Panc1 (cell line): ENCODE results near the gene NTN3. TPM values are rescaled to one million over a fixed set of nuclear protein-coding genes. Genes with fewer than 3 reads are reported as not detected.

Source experiments
- ATAC-seq: fragments of 200-7000 bp; cut with Tn5 transposase; 2 replicates; pipeline ENCODE4 v1.9.1; 2020; ENCODE audit warnings: mild to moderate bottlenecking, moderate library complexity
- BruUV-seq: library from RNA; stranded (reverse); fragments of 400-500 nt; replicated peaks from 2 replicates; lab custom pipeline; 2021; lab: Mats Ljungman, UMichigan
- CTCF ChIA-PET: fragments of 300-600 bp; sonication (Branson Sonifier 250); formaldehyde crosslinking; loops from one replicate; lab custom pipeline; 2022; ENCODE audit warnings: antibody characterized with exemption; lab: Charles Lee
- POLR2A ChIA-PET: fragments of 300-600 bp; sonication (Branson Sonifier 250); formaldehyde crosslinking; loops from one replicate; lab custom pipeline; 2022; ENCODE audit warnings: antibody characterized with exemption; lab: Charles Lee
- DNase-seq: peaks from one replicate; pipeline ENCODE4 v3.0.0-alpha.2; 2010; ENCODE audit warnings: low read depth, low spot score
- H3K27ac ChIP-seq: 2 replicates; pipeline ENCODE4 v1.5.1; 2011; ENCODE audit warnings: mild to moderate bottlenecking, low read length, inconsistent platforms
- H3K27me3 ChIP-seq: fragments of 200-500 bp; sonication (Bioruptor generic); 2 replicates; pipeline ENCODE4 v1.6.0; 2014; ENCODE audit warnings: low read length, inconsistent platforms; ENCODE audit not compliant: control insufficient read depth, insufficient read depth
- H3K36me3 ChIP-seq: fragments of 200-500 bp; sonication (Bioruptor generic); 2 replicates; pipeline ENCODE4 v1.5.1; 2014; ENCODE audit warnings: inconsistent platforms, mild to moderate bottlenecking, low read length, moderate library complexity; ENCODE audit not compliant: control insufficient read depth, insufficient read depth
- H3K4me1 ChIP-seq: 2 replicates; pipeline ENCODE4 v1.5.1; 2011; ENCODE audit warnings: inconsistent platforms, mild to moderate bottlenecking, low read length, moderate library complexity; ENCODE audit not compliant: control insufficient read depth, insufficient read depth
- H3K4me3 ChIP-seq, 2 experiments: 2 replicates each; pipeline ENCODE4 v1.5.1; 2011 to 2012; ENCODE audit warnings: low read depth in 2 of 2, low read length in 2 of 2, mild to moderate bottlenecking in 2 of 2, inconsistent platforms in 1 of 2, moderate library complexity in 1 of 2
- H3K9me3 ChIP-seq: fragments of 200-500 bp; sonication (Bioruptor generic); 2 replicates; pipeline ENCODE4 v1.5.1; 2014; ENCODE audit warnings: low read depth, mild to moderate bottlenecking, inconsistent platforms, low read length, moderate library complexity; ENCODE audit not compliant: control insufficient read depth, insufficient read depth
- POLR2AphosphoS5 ChIP-seq: IDR thresholded peaks from 2 replicates; pipeline ENCODE4 v1.6.1; 2012; ENCODE audit warnings: mild to moderate bottlenecking, low read depth, low read length, moderate library complexity
- TCF7L2 ChIP-seq: IDR thresholded peaks from 2 replicates; pipeline ENCODE4 v1.6.1; 2011; ENCODE audit warnings: mild to moderate bottlenecking, low read depth, low read length, inconsistent platforms
- in situ Hi-C: cut with HindIII; loops from 2 replicates; pipeline ENCODE4 v1.10.0; 2016; ENCODE audit warnings: low sequenced_read_pairs, low pct_unique_long_range_greater_than_20kb
- intact Hi-C: fragments of 100-400 bp; cut with micrococcal nuclease; formaldehyde crosslinking; loops from one replicate; pipeline ENCODE4 v1.10.0; 2022; ENCODE audit not compliant: unreplicated experiment
- total RNA-seq: library from RNA; stranded (reverse); gene quantifications from one replicate; pipeline ENCODE4 v1.2.1, GENCODE V29; 2021; ENCODE audit not compliant: unreplicated experiment
- TF ChIP-seq, protein P1 (sequence below): fragments of 450-650 bp; IDR thresholded peaks from 2 replicates; pipeline ENCODE4 v1.5.1; 2017; ENCODE audit warnings: mild to moderate bottlenecking
- TF ChIP-seq, protein P2 (sequence below), 2 experiments: IDR thresholded peaks; 2 replicates each; pipeline ENCODE4 v1.6.1; 2011 to 2012; ENCODE audit warnings: low read depth in 2 of 2, control low read depth in 1 of 2, low read length in 1 of 2, mild to moderate bottlenecking in 1 of 2, moderate library complexity in 1 of 2; ENCODE audit not compliant: insufficient read depth in 1 of 2

NTN3 gene
- total RNA-seq, 1 experiment from 2014 or later = 3.2 TPM

DNA sequence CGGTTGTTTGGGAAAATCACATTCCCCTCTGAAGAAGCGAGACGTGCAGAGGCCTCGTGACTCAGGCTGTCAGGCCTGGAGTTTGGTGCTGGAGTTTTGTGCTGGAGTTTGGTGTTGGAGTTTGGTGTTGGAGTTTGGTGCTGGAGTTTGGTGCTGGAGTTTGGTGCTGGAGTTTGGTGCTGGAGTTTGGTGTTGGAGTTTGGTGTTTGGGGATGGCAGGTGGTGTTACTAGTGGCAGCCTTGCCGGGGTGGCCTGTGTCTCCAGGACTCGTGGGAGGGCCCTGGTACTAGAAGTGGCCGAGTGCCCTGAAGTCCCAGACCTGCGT lies 16.4 kb downstream of the NTN3 start:
- POLR2A ChIA-PET = no interaction called here

DNA sequence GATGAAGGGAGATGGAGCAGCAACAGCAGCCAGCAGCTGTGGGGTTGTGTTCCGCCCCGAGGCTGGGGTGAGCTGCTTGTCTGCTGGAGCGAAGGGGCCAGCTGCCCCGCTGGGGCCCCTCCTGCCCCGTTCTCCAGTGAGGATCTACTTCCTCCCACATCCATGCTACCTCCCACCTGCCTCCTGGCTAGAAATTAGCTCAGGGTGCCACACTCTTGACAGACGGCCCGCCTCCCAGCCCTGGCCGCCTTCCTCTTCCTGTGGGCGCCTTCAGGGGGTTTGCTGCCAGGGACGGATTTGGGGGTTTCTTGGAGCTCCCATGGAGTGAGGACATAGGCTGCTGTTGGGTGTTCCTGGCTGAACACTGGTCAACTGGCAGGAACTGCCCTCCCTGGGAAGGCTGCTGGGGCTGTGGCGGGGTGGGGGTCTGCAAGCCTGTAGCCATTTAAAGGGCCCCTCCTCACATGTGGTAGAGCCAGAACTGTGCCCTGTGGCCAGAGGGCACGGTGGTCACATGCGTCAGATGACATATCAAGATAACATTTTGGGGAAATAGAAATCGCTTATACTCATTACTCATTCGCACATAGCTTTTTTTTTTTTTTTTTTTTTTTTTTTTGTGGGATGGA lies 16.9 kb downstream of the NTN3 start:
- ATAC-seq = no peak
- no peak overlapping the region for H3K4me3 ChIP-seq
- intact Hi-C loops = no loop called here
- H3K27me3 ChIP-seq = no peaks in the 10 kb centered on the region
- in situ Hi-C loops = no loop called here
- CTCF ChIA-PET = interaction anchor here (0.7 kb wide), 1 partner anchor 33 kb away, joined by 6 read pairs; no protein-coding TSS in a partner anchor
- no peak overlapping the region for H3K27ac ChIP-seq
- H3K36me3 ChIP-seq = no peaks in the 10 kb centered on the region
- BruUV-seq = no TSS peak
- TF ChIP-seq, protein P1, sequence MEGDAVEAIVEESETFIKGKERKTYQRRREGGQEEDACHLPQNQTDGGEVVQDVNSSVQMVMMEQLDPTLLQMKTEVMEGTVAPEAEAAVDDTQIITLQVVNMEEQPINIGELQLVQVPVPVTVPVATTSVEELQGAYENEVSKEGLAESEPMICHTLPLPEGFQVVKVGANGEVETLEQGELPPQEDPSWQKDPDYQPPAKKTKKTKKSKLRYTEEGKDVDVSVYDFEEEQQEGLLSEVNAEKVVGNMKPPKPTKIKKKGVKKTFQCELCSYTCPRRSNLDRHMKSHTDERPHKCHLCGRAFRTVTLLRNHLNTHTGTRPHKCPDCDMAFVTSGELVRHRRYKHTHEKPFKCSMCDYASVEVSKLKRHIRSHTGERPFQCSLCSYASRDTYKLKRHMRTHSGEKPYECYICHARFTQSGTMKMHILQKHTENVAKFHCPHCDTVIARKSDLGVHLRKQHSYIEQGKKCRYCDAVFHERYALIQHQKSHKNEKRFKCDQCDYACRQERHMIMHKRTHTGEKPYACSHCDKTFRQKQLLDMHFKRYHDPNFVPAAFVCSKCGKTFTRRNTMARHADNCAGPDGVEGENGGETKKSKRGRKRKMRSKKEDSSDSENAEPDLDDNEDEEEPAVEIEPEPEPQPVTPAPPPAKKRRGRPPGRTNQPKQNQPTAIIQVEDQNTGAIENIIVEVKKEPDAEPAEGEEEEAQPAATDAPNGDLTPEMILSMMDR = no peak
- no peak for TF ChIP-seq TCF7L2
- no peaks in the 10 kb centered on the region for H3K9me3 ChIP-seq
- POLR2A ChIA-PET = no interaction called here
- no peak for DNase-seq
- H3K4me1 ChIP-seq = peaks cover 8% of the 10 kb centered on the region; the same call in 1 of the 2 replicates

More for the DNA sequence above, 16.4 kb downstream of the NTN3 start:
- in situ Hi-C loops (no loop called here), intact Hi-C loops (no loop called here)
- H3K27me3 ChIP-seq = no peaks in the 10 kb centered on the region
- H3K36me3 ChIP-seq = no peaks in the 10 kb centered on the region
- H3K4me1 ChIP-seq = peaks cover 8% of the 10 kb centered on the region; the same call in 1 of the 2 replicates
- H3K9me3 ChIP-seq = no peaks in the 10 kb centered on the region
- H3K4me3 ChIP-seq = no peak overlapping the region
- CTCF ChIA-PET = no interaction called here
- TF ChIP-seq POLR2AphosphoS5 = no peak
- TF ChIP-seq, protein P2, sequence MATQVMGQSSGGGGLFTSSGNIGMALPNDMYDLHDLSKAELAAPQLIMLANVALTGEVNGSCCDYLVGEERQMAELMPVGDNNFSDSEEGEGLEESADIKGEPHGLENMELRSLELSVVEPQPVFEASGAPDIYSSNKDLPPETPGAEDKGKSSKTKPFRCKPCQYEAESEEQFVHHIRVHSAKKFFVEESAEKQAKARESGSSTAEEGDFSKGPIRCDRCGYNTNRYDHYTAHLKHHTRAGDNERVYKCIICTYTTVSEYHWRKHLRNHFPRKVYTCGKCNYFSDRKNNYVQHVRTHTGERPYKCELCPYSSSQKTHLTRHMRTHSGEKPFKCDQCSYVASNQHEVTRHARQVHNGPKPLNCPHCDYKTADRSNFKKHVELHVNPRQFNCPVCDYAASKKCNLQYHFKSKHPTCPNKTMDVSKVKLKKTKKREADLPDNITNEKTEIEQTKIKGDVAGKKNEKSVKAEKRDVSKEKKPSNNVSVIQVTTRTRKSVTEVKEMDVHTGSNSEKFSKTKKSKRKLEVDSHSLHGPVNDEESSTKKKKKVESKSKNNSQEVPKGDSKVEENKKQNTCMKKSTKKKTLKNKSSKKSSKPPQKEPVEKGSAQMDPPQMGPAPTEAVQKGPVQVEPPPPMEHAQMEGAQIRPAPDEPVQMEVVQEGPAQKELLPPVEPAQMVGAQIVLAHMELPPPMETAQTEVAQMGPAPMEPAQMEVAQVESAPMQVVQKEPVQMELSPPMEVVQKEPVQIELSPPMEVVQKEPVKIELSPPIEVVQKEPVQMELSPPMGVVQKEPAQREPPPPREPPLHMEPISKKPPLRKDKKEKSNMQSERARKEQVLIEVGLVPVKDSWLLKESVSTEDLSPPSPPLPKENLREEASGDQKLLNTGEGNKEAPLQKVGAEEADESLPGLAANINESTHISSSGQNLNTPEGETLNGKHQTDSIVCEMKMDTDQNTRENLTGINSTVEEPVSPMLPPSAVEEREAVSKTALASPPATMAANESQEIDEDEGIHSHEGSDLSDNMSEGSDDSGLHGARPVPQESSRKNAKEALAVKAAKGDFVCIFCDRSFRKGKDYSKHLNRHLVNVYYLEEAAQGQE (IDR thresholded peaks at IDR 0.05; ENCODE audit: insufficient read depth in 1 of 2, low read depth in 2 of 2, low read length in 1 of 2) = no peak
- TF ChIP-seq TCF7L2 = no peak
- TF ChIP-seq, protein P1 = no peak
- no peak for ATAC-seq
- no peak for DNase-seq
- no TSS peak for BruUV-seq
- H3K27ac ChIP-seq = no peak overlapping the region
